NAMALWA (cell line): ENCODE results near the gene C19orf38.

Source experiments
- DNase-seq: peaks from one replicate; pipeline ENCODE4 v3.0.0-alpha.2; 2015; ENCODE audit warnings: low spot score

C19orf38 gene, protein sequence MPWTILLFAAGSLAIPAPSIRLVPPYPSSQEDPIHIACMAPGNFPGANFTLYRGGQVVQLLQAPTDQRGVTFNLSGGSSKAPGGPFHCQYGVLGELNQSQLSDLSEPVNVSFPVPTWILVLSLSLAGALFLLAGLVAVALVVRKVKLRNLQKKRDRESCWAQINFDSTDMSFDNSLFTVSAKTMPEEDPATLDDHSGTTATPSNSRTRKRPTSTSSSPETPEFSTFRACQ

DNA sequence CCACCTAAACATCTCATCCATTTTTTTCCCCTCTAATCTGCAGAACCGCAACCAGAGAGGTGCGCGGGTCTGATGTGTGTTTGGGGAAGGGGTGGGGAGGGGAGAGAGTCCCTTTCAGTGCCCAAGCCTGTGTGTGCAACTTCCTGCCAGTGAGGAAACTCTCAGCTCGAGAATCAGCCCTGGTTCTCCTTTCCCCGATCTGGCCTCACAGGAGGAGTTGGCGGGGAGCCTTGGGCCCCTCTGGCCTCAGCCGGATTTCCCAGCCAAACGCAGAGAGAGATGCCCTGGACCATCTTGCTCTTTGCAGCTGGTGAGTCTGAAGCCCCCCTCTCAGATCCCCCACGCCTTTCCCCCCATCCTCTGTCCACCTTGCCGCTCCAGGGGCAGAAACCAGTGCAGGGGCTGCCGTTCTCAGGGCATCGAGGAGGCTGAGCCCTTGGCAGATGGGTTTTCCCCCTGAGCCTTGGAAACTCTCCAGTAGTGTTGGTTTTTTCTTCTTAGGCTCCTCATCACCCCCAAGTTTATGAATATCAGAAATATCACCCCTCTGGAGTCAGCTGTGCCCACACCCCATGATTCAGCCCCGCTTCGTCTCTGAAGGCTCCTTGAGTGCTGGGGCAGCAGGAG is at the start of gene C19orf38:
C19orf38 (plus strand) TSS at position 186 of the 627 bp plus-strand sequence; CDS start at position 280, 94 bp downstream.
- DNase-seq: no peak

DNA sequence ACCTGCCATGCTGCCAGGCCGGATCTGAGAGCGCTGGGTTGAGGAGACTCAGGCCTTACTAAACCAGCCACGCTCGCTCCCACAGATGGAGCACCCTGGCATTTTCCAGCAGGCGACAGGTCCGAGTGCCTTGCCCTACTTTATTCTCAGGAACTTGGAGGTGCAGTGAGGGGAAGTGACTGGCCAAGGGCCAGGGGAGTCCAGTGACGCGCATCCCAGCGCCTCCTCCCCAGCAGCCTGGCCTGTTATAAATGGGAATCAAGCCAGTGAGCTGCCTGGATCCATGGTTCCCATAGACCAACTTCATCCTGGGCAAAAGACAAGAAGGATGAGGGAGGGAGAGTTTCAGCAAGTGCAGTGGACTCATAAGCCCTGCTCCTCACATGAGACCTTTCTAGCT is 47.7 kb upstream of the C19orf38 start:
- no peak for DNase-seq

DNA sequence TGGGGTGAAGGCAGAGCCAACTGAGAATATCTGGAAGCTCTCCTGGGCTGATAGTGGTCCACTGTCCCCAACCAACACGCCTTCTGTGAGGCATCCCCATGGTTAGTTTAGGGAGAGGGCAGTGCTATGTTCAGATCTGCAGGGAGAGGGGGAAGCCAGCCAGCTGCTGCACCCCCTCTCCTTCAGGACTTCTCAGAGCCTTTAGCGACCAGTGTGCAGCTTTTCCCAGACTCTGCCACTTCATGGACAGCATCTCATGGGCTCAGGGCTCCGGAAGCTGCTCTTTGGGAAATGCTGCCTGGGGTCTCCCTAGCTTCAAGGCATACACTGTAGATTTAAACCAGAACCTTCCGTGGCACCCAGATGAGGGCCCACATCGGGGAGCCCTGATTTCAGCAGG is 45.7 kb upstream of the C19orf38 start:
- DNase-seq: no peak

DNA sequence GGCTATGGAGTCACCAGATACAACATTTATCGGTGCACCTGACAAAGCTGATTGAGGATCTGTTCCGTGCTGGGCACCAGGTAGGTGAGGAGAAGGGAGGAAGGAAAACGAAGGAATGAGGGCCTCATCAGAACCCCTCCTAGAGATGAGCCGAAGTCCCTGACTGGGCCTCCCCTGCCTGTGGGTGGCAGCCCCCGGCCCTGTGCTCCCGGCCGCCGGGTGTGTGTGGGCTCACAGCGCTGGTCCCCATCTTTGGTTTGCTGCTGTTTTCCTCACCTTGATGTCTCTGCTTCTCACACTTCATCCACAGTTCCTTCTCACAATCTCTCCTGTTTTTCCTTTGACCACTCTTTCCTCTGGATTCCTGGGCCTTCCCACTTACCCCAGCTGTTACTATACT is 45.0 kb upstream of the C19orf38 start:
- DNase-seq: no peak

DNA sequence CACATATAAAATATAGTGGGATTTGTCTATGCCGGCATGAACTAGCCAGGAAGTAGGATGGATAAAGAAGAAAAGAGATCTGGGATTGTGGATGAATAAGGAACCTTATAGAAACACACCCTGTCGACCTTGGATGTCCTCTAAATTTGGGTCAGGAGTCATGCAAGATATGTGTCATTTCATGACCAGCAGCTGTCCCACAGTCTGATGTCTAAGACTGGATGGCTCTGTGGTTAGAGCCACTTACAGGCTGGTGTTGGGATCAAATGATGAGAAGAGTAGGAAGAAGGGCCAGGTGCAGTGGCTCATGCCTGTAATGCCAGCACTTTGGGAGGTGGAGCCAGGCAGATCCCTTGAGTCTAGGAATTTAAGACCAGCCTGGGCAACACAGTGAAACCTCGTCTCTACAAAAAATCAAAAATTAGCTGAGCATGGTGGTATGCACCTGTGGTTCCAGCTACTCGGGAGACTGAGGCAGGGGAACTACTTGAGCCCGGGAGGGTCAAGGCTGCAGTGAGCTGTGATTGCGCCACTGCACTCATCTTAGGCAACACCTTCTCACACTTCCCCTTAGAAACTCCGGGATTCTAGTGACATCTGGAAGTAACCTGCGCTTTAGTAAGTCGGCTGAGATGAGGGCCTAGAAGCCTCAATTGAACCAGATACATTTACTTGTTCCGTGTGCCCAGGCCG is 43.0 kb upstream of the C19orf38 start:
- no peak for DNase-seq

DNA sequence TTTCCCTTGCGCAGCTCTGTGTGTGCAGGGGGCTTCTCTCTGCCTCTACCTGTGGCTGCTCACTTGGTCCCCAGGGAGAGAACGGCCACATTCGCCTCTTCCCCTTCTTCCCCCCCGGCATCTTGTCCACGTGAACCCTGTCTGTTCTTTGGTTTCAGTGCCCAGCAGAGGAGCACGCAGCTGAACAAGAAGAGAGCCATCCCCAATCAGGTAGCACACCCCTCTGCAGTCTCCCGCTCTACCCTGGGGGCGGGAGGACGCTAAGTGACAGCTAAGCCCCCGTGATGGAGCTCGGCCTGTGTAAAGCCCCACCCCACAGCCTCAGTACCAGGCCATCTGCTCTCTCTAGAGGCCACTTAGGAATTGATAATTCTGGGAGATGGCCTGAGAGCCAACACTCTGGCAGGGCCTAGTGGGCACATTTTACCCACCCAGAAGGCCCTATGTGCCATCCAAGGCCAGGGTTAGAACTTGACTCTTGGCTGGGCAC is 42.4 kb upstream of the C19orf38 start:
- no peak for DNase-seq

DNA sequence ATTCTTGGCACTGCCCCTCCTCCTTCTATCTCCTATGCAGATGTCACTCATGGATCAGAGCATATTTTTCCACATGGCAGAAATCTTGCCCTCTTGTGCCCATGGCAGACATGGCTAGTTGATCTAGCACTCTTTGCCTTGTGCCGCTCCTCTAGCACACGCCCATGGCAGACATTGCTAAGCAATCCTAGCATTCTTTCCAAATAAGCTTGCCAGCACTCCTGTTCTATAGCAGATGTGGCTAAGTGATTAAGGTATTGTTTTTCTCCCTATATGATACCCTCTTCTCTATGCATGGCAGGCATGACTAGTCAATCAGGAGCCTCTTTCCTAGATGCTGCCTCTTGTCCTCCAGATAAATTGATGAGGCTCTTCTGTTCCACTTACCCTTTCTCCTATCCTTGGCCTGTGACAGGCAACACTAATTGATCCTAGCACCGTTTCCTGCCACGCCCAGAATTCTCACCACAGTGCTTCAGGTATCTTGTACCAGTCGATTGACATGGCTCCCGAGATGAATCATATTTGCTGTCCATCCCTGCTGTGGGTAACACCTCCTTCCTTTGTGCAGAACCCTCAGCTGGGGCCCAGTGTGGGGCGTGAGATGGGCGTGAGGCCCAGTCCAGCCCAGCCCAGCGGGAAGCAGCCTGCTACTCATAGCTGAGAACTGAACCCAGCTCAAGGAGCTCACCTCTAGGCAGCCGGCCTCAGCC is 39.1 kb upstream of the C19orf38 start:
- DNase-seq: no peak

DNA sequence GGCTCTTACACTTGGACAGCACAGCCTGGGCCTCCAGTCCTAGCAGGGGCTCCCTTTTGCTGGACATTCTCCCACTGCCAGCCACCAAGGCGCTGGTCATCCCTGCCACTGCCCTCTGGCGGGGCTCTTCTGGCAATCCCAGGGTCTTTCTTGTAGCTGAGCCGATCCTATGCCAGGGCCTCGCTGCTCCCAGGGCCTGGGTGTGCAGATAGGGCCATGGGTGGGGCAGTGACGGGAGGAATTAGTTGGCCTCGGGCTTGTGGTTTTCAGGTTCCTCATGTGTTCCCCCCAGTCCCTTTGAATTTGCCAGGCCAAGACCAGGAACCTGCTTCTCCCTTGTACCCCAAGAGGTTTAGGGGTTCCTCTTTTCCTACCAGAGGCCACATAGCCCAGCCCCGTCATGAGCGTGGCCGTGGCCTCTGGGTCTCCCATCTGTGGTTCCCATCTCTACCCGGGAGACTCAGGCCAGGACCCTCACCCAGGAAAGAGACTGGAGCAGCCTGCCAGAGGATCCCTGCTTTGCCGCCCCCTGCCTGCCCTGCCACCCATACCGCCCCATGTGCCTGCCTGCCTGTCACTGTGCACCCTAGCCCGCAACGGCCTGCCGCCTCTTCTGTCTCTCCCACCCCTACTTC is 38.4 kb upstream of the C19orf38 start:
- no peak for DNase-seq

DNA sequence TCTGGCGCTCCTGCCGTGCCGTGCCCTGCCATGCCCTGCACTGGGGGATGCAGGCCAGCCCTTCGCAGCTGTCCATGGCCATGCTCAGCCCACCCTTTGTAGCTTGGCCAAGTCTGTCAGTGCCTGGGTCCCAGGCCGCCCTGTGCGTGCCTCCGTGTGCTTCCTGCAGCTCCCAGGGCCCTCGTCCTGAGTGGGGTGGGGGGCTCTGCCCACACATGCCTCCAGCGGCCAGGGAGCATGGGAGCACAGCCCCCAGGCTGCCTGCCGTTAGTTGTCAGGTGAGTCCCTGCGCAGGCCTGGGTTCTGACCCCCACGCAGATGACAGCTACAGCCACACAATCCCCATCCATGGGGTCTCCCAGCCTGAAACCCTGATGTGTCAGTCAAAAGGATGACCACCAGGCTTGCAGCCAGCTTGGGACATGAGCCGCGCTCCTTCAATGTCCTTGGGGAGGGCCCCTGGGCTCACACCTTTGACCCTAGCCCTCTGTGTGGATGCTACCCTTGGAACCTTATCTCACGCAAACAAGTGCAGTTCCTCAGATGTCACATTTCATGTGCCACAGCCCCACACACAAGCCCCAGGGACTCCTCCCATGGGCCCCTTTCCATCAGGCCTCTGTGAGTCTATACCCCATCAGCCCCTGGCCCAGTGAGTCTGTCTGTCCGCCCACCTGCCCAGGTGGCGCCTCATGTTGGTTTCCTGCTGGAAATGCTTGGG is 36.7 kb upstream of the C19orf38 start:
- no peak for DNase-seq

DNA sequence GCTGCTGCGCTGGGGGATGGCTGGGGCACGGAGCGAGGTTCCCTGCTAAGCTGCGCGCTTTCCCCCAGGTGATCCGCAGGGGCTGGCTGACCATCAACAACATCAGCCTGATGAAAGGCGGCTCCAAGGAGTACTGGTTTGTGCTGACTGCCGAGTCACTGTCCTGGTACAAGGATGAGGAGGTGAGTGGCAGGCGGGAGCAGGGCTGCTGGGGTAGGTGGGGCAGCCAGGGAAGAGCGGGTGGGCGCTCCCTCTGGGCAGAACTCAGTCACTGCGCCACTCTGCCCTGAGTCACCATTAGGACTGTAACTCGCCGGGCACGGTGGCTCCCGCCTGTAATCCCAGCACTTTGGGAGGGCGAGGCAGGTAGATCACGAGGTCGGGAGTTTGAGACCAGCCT is 36.0 kb upstream of the C19orf38 start:
- no peak for DNase-seq

DNA sequence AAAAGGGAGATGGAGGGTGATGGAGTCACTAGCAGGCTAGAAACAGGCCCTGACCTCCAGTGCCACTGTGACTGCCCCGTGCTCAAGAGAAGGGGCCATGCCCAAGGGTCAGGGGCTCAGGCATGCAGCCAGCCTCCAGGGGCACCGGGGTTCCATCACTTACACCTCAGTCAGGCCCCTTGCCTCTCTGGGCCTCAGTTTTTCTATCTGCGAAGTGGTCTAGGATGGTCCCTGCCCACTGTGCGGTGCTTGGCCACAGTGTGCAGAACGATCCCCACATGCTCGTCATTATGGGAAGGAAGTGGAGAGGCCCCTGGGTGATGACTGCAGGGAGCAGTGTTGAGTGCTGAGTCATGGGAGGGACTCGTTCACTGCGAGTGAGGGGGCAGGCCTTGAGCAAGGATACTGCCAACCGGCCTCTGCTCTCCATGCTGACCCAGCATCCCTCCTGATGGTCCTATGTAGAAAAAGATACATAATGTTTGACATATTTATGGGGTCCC is 35.3 kb upstream of the C19orf38 start:
- DNase-seq: no peak

DNA sequence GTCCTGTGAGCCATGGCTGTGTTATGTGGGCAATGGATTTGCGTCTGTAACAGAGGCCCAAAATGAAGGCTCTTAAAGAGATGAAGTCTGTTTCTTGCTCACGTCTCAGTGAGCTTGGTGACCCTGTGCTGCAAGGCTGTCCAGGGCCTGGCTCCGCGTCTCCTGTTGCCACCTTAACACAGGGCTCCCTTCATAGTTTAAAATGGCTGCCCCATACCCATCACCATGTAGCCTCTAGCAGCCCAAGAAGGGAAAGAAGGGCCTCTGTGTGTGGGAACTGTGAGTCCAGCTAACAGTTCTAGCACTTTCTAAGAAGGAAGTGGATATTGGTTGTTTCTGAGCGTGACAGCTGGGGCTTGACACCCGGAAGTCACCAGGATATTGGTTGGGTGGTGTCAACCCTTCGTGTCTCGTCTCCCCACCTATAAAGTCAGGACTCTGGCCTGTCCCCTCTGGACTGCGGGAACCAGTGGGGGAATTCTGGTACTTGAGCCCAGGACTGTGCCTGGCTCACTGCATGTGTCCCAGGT is 33.1 kb upstream of the C19orf38 start:
- DNase-seq: no peak

DNA sequence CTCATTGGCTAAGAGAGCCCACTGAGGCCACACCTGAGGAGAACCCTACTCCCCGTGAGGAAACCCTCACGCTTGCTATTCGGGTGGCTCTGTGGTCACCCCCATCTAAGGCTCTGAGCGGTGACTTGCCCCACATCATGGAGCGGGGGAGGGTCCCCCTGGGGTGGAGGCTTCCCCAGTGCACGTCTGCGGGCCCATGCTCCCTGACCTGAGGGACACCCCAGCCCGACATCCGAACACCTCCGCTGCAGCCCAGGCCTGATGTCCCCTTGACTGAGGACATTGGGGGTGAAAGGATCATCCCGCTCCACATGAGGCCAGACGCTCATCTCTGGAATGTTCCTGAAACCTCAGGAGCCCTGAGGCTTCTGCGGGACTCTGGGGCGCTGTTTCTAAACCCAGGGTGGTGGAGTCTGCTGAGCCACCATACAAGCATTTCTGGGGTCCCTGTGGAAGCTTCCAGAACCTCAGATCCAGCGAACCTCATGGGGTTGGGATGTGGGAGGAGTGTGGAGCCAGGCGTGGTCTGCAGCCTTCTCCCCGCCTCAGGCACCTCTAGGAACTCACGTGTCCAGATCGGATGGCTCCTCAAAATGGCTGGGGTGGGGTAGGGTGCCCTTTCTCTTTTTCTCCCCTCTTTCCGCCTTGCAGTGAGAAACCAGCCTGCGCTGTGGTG is 32.1 kb upstream of the C19orf38 start:
- DNase-seq: no peak

DNA sequence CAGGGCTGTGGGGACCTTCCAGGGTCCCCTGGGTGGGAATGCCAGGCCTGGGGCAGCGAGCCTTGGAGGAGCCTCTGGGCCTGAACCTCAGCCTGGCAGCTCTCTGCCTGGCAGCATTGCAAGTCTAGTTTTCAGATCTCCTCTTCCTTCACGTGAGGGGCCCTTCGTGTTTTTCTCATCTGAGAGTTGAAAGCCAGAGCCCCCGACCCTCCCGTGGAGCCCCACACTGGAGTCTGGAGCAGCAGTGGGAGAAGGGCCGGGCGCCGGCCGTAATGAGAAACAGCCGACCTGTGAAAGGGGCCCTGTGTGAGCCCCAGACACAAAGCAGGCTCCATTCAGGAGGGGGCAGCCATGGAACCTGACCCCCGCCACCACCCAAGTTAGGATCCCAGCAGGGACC is 31.5 kb upstream of the C19orf38 start:
- no peak for DNase-seq

DNA sequence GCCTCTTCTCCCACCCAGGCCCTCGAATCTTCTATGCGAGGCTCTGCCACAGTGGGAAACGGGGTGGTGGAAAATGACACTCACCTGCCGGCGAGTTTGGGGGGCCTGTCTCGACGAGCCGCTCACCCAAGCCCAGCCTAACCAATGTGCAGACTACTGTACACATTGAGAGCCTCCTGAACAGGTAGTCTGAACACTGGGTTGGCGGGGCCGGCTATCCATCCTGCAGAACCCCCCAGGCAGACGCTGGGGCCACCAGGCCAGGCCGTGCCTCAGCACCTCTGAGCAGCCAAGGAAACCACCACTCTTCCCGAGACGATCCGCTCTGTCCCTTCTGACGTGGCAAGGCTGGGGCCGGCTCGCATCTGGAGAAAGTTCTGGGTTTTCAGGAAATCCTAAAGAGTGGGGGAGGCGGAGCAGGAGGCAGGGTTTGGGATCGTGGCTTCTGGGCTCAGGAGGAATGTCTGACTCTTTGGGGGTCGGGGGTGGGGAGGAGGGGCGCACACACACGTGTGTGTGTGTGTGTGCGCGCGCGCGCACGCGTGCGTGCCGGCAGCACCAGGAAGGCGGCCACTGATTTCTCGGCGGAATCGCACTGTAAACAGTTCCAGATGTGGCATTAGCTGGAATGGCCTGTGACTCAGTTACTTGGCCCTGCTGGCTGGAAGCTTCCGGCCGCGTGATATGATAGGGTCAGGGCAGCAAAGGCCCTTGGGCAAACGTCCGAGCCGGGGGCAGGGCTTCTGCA is 30.8 kb upstream of the C19orf38 start:
- DNase-seq: no peak

DNA sequence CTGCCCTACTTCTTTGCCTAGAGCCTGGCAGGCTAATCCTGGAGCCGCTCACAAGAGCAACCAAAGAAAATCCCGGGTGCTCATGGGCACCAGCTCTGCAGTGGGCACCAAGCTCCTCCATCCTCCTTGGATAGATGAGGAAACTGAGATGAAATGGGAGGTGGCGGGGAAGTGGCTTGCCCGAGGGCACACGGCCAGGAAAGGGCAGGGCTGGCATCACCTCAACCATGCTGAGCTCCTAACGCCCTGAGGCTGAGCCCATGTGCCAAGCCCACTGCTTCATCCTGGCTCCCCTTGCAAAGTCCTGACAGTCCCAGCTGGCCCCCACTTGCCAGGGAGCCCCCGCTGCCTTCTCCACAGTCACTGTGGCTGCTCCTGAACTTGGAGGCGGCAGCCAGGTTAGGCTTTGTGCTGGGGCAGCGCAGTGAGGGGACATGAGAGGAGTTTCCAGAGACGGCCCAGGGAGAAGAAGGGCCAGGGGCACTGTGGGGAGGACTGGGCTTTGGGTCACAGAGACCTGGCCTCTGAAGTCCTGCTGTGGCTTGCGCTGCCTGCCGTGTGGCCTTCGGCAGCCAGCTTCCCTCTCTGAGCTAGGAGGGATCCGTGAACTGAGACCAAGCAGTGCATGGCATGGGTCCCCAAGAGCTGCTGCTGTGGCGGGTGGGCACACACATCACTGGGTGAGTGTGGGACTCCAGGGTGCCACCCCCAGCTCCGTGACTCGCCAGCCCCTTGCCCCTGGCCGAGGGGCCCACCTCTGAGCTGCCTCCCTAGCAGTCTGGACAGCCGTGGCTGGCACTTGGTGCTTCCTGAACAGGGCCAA is 29.7 kb upstream of the C19orf38 start:
- DNase-seq: no peak

DNA sequence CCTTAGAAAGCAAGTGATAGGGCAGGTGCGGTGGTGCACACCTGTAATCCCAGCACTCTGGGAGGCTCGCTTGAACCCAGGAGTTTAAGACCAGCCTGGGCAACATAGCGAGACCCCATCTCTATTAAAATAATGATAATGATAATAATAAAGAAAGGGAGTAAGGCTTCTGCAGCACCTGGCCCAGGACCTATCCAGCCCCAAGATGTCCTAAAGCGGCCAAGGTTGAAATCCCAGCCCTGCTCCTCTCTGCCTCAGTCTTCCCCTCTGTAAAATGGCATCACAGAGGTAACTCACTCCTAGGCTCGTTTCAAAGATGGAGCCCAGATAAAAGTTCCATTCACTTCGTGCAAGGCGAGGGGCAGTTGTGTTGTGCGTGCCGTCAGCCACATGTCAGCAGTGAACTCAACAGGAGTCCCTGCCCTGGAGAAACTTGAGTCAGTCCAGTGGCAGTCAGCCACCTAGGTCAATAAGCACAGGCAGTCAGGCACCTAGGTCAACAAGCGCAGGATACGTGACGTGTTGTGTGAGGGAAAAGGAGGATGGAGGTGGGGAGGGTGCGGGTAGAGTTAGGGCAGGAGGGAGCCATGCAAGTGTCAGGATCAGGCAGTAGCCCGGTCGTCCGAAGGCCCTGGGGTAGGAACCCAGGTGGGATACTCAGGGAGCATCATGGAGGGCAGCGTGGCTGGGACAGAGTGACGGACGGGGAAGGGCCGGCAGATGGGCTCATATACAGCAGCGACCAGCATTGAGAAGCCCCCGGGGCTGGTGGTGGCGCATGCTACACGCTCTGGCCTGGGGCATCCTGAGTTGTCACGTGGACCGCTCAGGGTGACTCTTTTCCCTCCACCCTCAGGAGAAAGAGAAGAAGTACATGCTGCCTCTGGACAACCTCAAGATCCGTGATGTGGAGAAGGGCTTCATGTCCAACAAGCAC is 28.8 kb upstream of the C19orf38 start:
- DNase-seq: no peak

DNA sequence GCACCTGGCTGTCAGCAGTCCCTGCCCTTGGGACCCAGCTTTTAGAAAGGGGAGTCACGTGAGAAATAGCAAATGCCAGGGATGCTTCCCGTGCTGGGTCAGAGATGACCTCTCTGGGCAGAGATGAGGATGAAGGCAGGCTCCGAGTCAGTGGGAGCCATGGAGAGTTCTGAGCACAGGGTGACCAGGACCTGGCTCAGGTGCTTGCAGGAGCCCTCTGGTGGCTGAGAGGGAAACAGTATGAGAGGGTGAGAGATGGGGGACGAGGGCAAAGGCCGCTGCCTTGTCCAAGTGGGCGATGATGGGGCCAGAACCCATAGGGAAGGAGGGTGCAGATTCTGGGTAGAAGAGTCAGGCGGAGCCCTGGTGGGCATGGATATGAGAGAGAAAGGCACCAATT is 28.0 kb upstream of the C19orf38 start:
- peak; percentile 35 for DNase-seq
